CD4-positive, alpha-beta T cell (primary cell): ENCODE data around the gene KCTD16. TPM values are rescaled to one million over a fixed set of nuclear protein-coding genes. Genes with fewer than 3 reads are reported as not detected.

Experiments
- ATAC-seq: fragments of 200-7000 bp; cut with Tn5 transposase; one replicate; pipeline ENCODE4 v1.10.0; 2022; ENCODE audit warnings: mild to moderate bottlenecking; ENCODE audit not compliant: poor library complexity
- CTCF ChIA-PET: fragments of 350-600 bp; sonication (Branson Sonifier 250); formaldehyde crosslinking; loops from one replicate; lab custom pipeline; 2021; ENCODE audit warnings: antibody characterized with exemption, inconsistent platforms; lab: Charles Lee
- POLR2A ChIA-PET: fragments of 350-600 bp; sonication (Branson Sonifier 250); formaldehyde crosslinking; loops from one replicate; lab custom pipeline; 2021; ENCODE audit warnings: antibody characterized with exemption, inconsistent platforms; lab: Charles Lee
- DNase-seq, 14 experiments: peaks; one replicate each; pipeline ENCODE4 v3.0.0-alpha.2; 2013 to 2020; ENCODE audit warnings: mixed read lengths in 2 of 14
- H3K27ac ChIP-seq, 2 donors: one replicate each; pipeline versions ENCODE4 v1.5.1 to v1.7.0; 2013; ENCODE audit warnings: low read length in 2 of 2, low read depth in 1 of 2, mild to moderate bottlenecking in 1 of 2
- H3K27me3 ChIP-seq, 2 experiments: 1 replicate in 1 of 2; 2 replicates in 1 of 2; pipeline versions ENCODE4 v1.6.1 to v1.7.0; 2013; ENCODE audit warnings: low read length in 2 of 2, control low read depth in 1 of 2, mild to moderate bottlenecking in 1 of 2, moderate library complexity in 1 of 2; ENCODE audit not compliant: insufficient read depth in 2 of 2, control insufficient read depth in 1 of 2
- H3K36me3 ChIP-seq: one replicate; pipeline ENCODE4 v1.6.1; 2013; ENCODE audit warnings: low read length, control low read depth; ENCODE audit not compliant: insufficient read depth
- H3K4me1 ChIP-seq: one replicate; pipeline ENCODE4 v1.6.1; 2013; ENCODE audit warnings: low read length, control low read depth; ENCODE audit not compliant: insufficient read depth
- H3K4me3 ChIP-seq: one replicate; pipeline ENCODE4 v1.5.1; 2013; ENCODE audit warnings: mild to moderate bottlenecking, low read length, moderate library complexity
- H3K9me3 ChIP-seq, 2 experiments: 1 replicate in 1 of 2; 2 replicates in 1 of 2; pipeline versions ENCODE4 v1.6.1 to v1.7.0; 2013; ENCODE audit warnings: low read length in 2 of 2, mild to moderate bottlenecking in 2 of 2, control low read depth in 1 of 2, moderate library complexity in 1 of 2; ENCODE audit not compliant: control insufficient read depth in 1 of 2, insufficient read depth in 1 of 2
- H3K27ac Mint-ChIP-seq: one replicate; pipeline ENCODE4 v1.8.0; 2020; ENCODE audit warnings: mixed read lengths
- H3K27me3 Mint-ChIP-seq: one replicate; pipeline ENCODE4 v1.8.0; 2021; ENCODE audit warnings: mixed read lengths
- H3K36me3 Mint-ChIP-seq: one replicate; pipeline ENCODE4 v1.8.0; 2021; ENCODE audit warnings: low read depth, mixed read lengths
- H3K4me1 Mint-ChIP-seq: one replicate; pipeline ENCODE4 v1.8.0; 2021; ENCODE audit warnings: low read depth, mixed read lengths
- H3K4me3 Mint-ChIP-seq: one replicate; pipeline ENCODE4 v1.8.0; 2020; ENCODE audit warnings: mild to moderate bottlenecking, mixed read lengths
- H3K9me3 Mint-ChIP-seq: one replicate; pipeline ENCODE4 v1.8.0; 2020; ENCODE audit warnings: mixed read lengths
- CTCF ChIP-seq: fragments of 200-600 bp; IDR thresholded peaks from one replicate; pipeline ENCODE4 v1.8.0; 2022; ENCODE audit warnings: antibody characterized with exemption, mild to moderate bottlenecking
- intact Hi-C, 2 experiments: fragments of 100-400 bp; cut with DNase I in 1 of 2; cut with micrococcal nuclease in 1 of 2; formaldehyde crosslinking; loops; one replicate each; pipeline versions ENCODE4 v1.15.1 to v1.9.0; 2023 to 2025; cut with DNase I, micrococcal nuclease
- total RNA-seq, 174 experiments: library from RNA in 2 of 174; stranded (reverse) in 2 of 174; gene quantifications; one replicate each; pipeline ENCODE4 v1.2.3 and lab custom pipeline; 2021 to 2026

KCTD16 gene
- total RNA-seq, 2 experiments from 2014 or later: not detected

GRCh38 chr5:144206141-144206540 is 35.5 kb downstream of the KCTD16 start:
- Mint-ChIP-seq H3K27ac (no peak overlapping the region), H3K27me3 (peaks cover 82% of the 10 kb centered on the region), H3K9me3 (no peaks in the 10 kb centered on the region), H3K36me3 (no peaks in the 10 kb centered on the region), H3K4me1 (peaks cover 4% of the 10 kb centered on the region), H3K4me3 (no peak overlapping the region)
- intact Hi-C loops: no loop called here
- ChIA-PET CTCF (no interaction called here), POLR2A (interaction anchor here (0.9 kb wide), 1 partner anchor 35 kb away, joined by 3 read pairs; the partner anchor contains the start of genes KCTD16 and YIPF5)
- TF ChIP-seq CTCF: no peak
- Histone ChIP-seq H3K27me3 (peaks cover 24 to 47% of the 10 kb centered on the region in 2 experiments), H3K4me3 (no peak overlapping the region), H3K27ac (no peak overlapping the region), H3K4me1 (peaks cover 6% of the 10 kb centered on the region), H3K36me3 (no peaks in the 10 kb centered on the region), H3K9me3 (no peaks in the 10 kb centered on the region)
- DNase-seq (no peak), ATAC-seq (no peak)

DNA sequence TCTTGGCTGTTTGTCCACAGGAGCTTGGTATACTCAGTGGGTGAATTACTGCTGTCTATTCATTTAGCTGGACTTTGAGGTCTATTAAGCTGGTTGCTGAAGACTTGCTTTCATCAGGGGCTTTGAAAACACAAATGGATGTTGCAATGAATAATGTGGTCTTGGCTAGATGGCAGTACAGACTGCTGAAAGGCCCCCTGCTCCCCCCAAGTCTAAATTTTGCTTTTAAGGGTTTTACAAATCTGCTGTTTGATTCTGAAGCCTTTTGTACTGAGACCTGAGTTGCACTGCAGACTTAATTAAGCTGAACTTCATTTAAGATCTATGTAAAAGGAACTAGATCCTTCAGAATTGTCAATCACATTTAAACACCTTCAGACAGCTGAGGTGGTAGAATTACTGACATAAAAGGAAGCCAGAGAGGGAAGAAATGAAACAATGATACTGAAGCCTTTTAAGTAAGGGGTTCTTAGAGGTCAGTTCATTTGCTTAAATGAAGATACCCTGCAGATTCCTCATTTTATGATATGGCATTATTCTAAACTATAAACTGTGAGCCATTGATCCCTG is 37.3 kb downstream of the KCTD16 start:
- ChIA-PET POLR2A (no interaction called here), CTCF (no interaction called here)
- Mint-ChIP-seq H3K4me3 (no peak overlapping the region), H3K27ac (no peak overlapping the region), H3K36me3 (no peaks in the 10 kb centered on the region), H3K9me3 (no peaks in the 10 kb centered on the region), H3K27me3 (peaks cover 72% of the 10 kb centered on the region), H3K4me1 (peaks cover 4% of the 10 kb centered on the region)
- Histone ChIP-seq H3K27me3 (peaks cover 27 to 52% of the 10 kb centered on the region in 2 experiments), H3K36me3 (no peaks in the 10 kb centered on the region), H3K9me3 (no peaks in the 10 kb centered on the region), H3K4me1 (peaks cover 6% of the 10 kb centered on the region), H3K27ac (no peak overlapping the region), H3K4me3 (no peak overlapping the region)
- DNase-seq (no peak), ATAC-seq (no peak)
- TF ChIP-seq CTCF: no peak
- intact Hi-C loops: no loop called here

DNA sequence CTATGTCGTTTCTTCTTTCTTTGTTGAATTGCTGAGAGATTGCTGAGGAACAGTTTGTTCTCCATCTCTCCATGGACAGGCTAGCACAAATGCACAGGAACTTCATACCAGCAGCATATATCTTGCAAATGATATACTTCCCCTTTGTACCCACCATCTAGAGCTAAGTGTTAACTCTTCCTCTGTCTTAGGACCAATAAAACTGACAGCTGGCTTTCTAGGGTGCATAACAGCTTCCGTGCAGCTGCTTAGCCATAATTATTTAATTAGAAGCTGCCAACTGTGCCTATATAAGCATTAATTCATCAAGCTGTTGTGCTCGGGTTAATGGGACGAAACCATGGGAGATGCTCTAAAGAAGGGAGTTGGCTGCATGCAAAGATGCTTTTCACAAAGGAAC is 38.7 kb downstream of the KCTD16 start:
- intact Hi-C loops: no loop called here
- no peak for TF ChIP-seq CTCF
- no peak overlapping the region for H3K27ac ChIP-seq
- no peak overlapping the region for H3K27ac Mint-ChIP-seq
- ChIA-PET POLR2A (no interaction called here), CTCF (no interaction called here)
- H3K9me3 ChIP-seq: no peaks in the 10 kb centered on the region
- no peak overlapping the region for H3K4me3 Mint-ChIP-seq
- peaks cover 76% of the 10 kb centered on the region for H3K27me3 Mint-ChIP-seq
- peaks cover 23 to 49% of the 10 kb centered on the region in 2 experiments for H3K27me3 ChIP-seq
- no peak for DNase-seq
- no peak for ATAC-seq
- H3K9me3 Mint-ChIP-seq: no peaks in the 10 kb centered on the region
- no peaks in the 10 kb centered on the region for H3K36me3 ChIP-seq
- H3K4me3 ChIP-seq: no peak overlapping the region
- peaks cover 6% of the 10 kb centered on the region for H3K4me1 ChIP-seq
- no peaks in the 10 kb centered on the region for H3K36me3 Mint-ChIP-seq
- peaks cover 4% of the 10 kb centered on the region for H3K4me1 Mint-ChIP-seq
